Endothelial cell of hepatic sinusoid (primary cell): ENCODE measurements around the gene RNH1.

ENCODE experiments used
- in situ Hi-C: cut with HindIII; loops from 2 replicates; pipeline ENCODE4 v1.10.0; 2017; ENCODE audit warnings: low sequenced_read_pairs

Gene RNH1

DNA sequence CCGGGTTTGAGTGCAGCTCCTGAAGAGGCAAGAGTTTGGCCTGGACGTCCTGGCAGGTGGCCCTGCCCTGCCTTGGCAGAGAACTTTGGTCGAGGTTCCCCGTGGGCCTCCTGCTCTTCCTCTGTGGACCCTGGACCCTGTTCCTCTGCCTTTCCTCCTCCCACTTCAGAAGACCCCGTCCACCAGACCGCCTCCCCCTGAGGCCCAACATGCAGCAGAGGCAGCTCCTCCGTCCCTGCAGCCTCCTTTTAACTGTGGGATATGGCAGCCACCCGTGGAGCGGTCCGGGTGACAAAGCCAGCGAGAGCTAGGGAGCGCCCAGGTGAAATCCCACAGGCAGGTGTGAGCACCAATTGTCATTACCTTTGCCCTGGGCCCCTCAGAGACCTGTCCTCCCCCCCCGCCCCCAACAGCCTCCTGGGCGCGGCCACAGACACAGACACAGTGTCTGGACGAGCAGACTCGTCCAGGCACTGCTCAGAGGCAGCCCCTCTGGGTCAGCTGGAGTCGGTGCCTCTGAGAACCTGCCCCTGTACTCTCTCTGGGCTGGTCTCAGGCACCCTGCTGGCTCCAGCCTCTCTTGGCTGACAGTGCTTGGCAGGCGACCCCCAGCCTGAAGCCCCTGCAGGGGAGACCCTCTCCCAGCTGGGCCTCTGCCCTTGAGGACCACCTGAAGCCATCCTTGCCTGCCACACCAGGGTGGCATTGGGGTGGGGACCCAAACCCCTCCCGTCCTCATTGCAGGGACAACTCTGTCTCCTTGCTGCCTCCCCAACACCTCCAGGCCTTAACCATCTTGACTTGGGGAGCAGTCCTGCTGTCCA is 61.1 kb downstream of the RNH1 start:
- in situ Hi-C loops, result no loop called here
